D721Med (cell line): Measurements from ENCODE around the gene LSM4.

Experiments
- DNase-seq: peaks from one replicate; pipeline ENCODE4 v3.0.0; 2011; ENCODE audit warnings: low spot score; ENCODE audit not compliant: insufficient read length
- FAIRE-seq: peaks from 2 replicates; lab custom pipeline; 2011; peaks lifted over from hg19 to GRCh38; lab: Jason Lieb, UNC
- CTCF ChIP-seq: IDR thresholded peaks from 2 replicates; pipeline ENCODE4 v1.5.1; 2012; ENCODE audit warnings: mild to moderate bottlenecking, control low read depth; ENCODE audit not compliant: insufficient read depth; ENCODE audit errors: missing control alignments

LSM4 gene

GRCh38 chr19:18298601-18299000 is 24.3 kb downstream of the LSM4 start:
- DNase-seq (no peak), FAIRE-seq (no peak)
- TF ChIP-seq CTCF: no peak

- TF ChIP-seq CTCF: no peak
- no peak for DNase-seq
- FAIRE-seq: no peak
Observed at GRCh38 chr19:18297308-18297707, 25.6 kb downstream of the LSM4 start.

GRCh38 chr19:18295034-18295451 is 27.8 kb downstream of the LSM4 start:
- FAIRE-seq (no peak), DNase-seq (no peak)
- TF ChIP-seq CTCF: no peak

- DNase-seq: no peak
- TF ChIP-seq CTCF: no peak
- no peak for FAIRE-seq
Observed at GRCh38 chr19:18294467-18294864, 28.4 kb downstream of the LSM4 start.

- no peak for FAIRE-seq
- no peak for DNase-seq
- TF ChIP-seq CTCF: no peak
Observed at GRCh38 chr19:18293642-18294466, 29.0 kb downstream of the LSM4 start.

GRCh38 chr19:18292810-18293641 is 29.9 kb downstream of the LSM4 start:
- DNase-seq (peak; percentile 94), FAIRE-seq (no peak)
- TF ChIP-seq CTCF: no peak
